T-cell (primary cell): ENCODE measurements around the gene ENOX1. TPM values are rescaled to one million over a fixed set of nuclear protein-coding genes. Genes with fewer than 3 reads are reported as not detected.

Experiments used
- ATAC-seq, 4 experiments: fragments of 200-7000 bp in 3 of 4; fragments of 150-1000 bp in 1 of 4; cut with Tn5 transposase; replicated peaks in 1 of 4; 1 replicate in 3 of 4; 2 replicates in 1 of 4; pipeline ENCODE4 v1.10.0; 2021; ENCODE audit warnings: moderate library complexity in 3 of 4, mild to moderate bottlenecking in 2 of 4, moderate number of reproducible peaks in 1 of 4
- CTCF ChIA-PET, 2 donors: fragments of 300-600 bp; sonication (Branson Sonifier 250); formaldehyde crosslinking; loops; one replicate each; lab custom pipeline; 2022; ENCODE audit warnings: antibody characterized with exemption in 2 of 2; lab: Charles Lee
- POLR2A ChIA-PET, 2 donors: fragments of 300-600 bp; sonication (Branson Sonifier 250); formaldehyde crosslinking; loops; one replicate each; lab custom pipeline; 2022; ENCODE audit warnings: antibody characterized with exemption in 2 of 2; lab: Charles Lee
- DNase-seq, 35 experiments: peaks; one replicate each; pipeline versions ENCODE4 v3.0.0 to v3.0.0-alpha.2; 2013 to 2023
- H3K27ac ChIP-seq: one replicate; pipeline ENCODE4 v1.5.1; 2013; ENCODE audit warnings: low read length
- H3K27me3 ChIP-seq, 2 experiments: replicated peaks in 1 of 2; 1 replicate in 1 of 2; 2 replicates in 1 of 2; pipeline versions ENCODE4 v1.6.1 to v1.7.0; 2013; ENCODE audit warnings: low read length in 1 of 2, mixed read lengths in 1 of 2; ENCODE audit not compliant: control insufficient read depth in 2 of 2, insufficient read depth in 2 of 2; ENCODE audit errors: extremely low read depth in 1 of 2
- H3K36me3 ChIP-seq, 2 donors: 1 replicate in 1 of 2; 2 replicates in 1 of 2; pipeline versions ENCODE4 v1.6.1 to v1.7.0; 2013; ENCODE audit warnings: low read length in 1 of 2; ENCODE audit not compliant: control insufficient read depth in 2 of 2, insufficient read depth in 1 of 2; ENCODE audit errors: extremely low read depth in 1 of 2
- H3K4me1 ChIP-seq, 2 experiments: 1 replicate in 1 of 2; 2 replicates in 1 of 2; pipeline versions ENCODE4 v1.6.1 to v1.7.0; 2013; ENCODE audit warnings: low read length in 2 of 2, mixed read lengths in 1 of 2; ENCODE audit not compliant: insufficient read depth in 2 of 2, control insufficient read depth in 1 of 2; ENCODE audit errors: extremely low read depth in 1 of 2
- H3K4me3 ChIP-seq, 2 donors: 1 replicate in 1 of 2; 2 replicates in 1 of 2; pipeline versions ENCODE4 v1.5.1 to v1.7.0; 2013; ENCODE audit warnings: mild to moderate bottlenecking in 2 of 2, low read length in 1 of 2, moderate library complexity in 1 of 2; ENCODE audit not compliant: control insufficient read depth in 1 of 2; ENCODE audit errors: extremely low read depth in 1 of 2
- H3K9me3 ChIP-seq: 2 replicates; pipeline ENCODE4 v1.7.0; 2013
- H3K27ac Mint-ChIP-seq, 2 donors: one replicate each; pipeline ENCODE4 v1.8.0; 2020 to 2021; ENCODE audit warnings: mild to moderate bottlenecking in 2 of 2, mixed read lengths in 2 of 2
- H3K27me3 Mint-ChIP-seq, 2 donors: one replicate each; pipeline ENCODE4 v1.8.0; 2021 to 2022; ENCODE audit warnings: mixed read lengths in 2 of 2
- H3K36me3 Mint-ChIP-seq: one replicate; pipeline ENCODE4 v1.8.0; 2021; ENCODE audit warnings: mixed read lengths
- H3K4me1 Mint-ChIP-seq, 3 donors: one replicate each; pipeline ENCODE4 v1.8.0; 2020 to 2022; ENCODE audit warnings: mixed read lengths in 3 of 3, mild to moderate bottlenecking in 1 of 3
- H3K4me3 Mint-ChIP-seq, 3 donors: one replicate each; pipeline ENCODE4 v1.8.0; 2020 to 2022; ENCODE audit warnings: mild to moderate bottlenecking in 3 of 3, mixed read lengths in 3 of 3, moderate library complexity in 3 of 3
- H3K9me3 Mint-ChIP-seq, 3 donors: one replicate each; pipeline ENCODE4 v1.8.0; 2020 to 2022; ENCODE audit warnings: mixed read lengths in 3 of 3
- WGBS: methylation state at CpG from one replicate; pipeline ENCODE4 v1.1.5; 2013; ENCODE audit warnings: missing lambda C conversion rate; ENCODE audit not compliant: insufficient coverage; 5-methylcytosine and 5-hydroxymethylcytosine counted together
- total RNA-seq, 35 experiments: library from RNA in 6 of 35; stranded (reverse) in 6 of 35; fragments of 120-200 nt in 1 of 35; gene quantifications; one replicate each; pipeline versions ENCODE4 v1.2.1 to v1.2.4 and lab custom pipeline; 2013 to 2026

ENOX1 gene
- total RNA-seq, 5 donors from 2014 or later (not counting 1 experiment from before 2014, with no cell fraction given), result 0.10 TPM; not detected in 4

- Histone ChIP-seq H3K27me3 (no peaks in the 10 kb centered on the region), H3K4me3 (no peak overlapping the region), H3K27ac (no peak overlapping the region), H3K4me1 (no peaks in the 10 kb centered on the region), H3K9me3 (no peaks in the 10 kb centered on the region), H3K36me3 (no peaks in the 10 kb centered on the region)
- CTCF ChIA-PET, result no interaction called here
- DNase-seq (no peak), ATAC-seq (no peak)
- Mint-ChIP-seq H3K4me1 (peaks cover 0 to 2% (median 0%) of the 10 kb centered on the region in 3 donors), H3K27me3 (peaks cover 2 to 5% of the 10 kb centered on the region in 2 donors), H3K4me3 (no peak overlapping the region), H3K36me3 (no peaks in the 10 kb centered on the region), H3K27ac (no peak overlapping the region), H3K9me3 (no peaks in the 10 kb centered on the region)
- POLR2A ChIA-PET, result no interaction called here
- no CpG with 5 or more reads among the region's 3 CpGs for WGBS
Observed at GRCh38 chr13:43546251-43546650, 240.5 kb downstream of the ENOX1 start.

DNA sequence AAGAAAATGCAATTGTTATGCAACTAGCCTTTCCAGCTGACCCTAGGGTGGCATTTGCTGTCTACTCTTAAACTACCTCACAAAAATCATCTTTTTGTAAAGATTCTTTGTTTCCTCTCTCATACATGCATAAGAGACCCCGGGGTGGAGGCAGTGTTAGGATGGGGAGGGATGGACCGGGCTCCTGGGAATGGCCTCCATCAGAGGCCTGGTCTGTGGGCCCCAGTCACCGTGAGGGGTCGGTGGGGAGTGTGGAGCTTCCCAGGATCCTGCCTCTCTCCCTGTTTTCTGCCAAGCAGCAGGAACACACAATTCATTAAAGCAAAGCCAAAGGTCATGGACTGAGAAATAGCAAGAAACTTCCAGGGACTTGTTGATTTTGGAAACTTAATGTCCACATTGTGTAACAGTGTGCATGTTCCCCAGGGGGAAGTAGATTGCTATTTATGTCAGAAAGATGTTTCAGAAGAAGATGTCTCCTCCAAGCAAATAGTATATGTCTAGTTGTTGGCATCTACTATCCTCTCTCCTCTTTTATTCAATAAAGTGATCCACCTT lies 241.4 kb downstream of the ENOX1 start:
- H3K4me3 Mint-ChIP-seq, result no peak overlapping the region
- Histone ChIP-seq H3K27ac (no peak overlapping the region), H3K27me3 (no peaks in the 10 kb centered on the region), H3K9me3 (no peaks in the 10 kb centered on the region), H3K4me1 (no peaks in the 10 kb centered on the region), H3K36me3 (no peaks in the 10 kb centered on the region), H3K4me3 (no peak overlapping the region)
- no CpG with 5 or more reads among the region's 4 CpGs for WGBS
- CTCF ChIA-PET, result no interaction called here
- H3K36me3 Mint-ChIP-seq, result no peaks in the 10 kb centered on the region
- ATAC-seq (no peak), DNase-seq (no peak)
- H3K4me1 Mint-ChIP-seq, result peaks cover 0 to 2% (median 0%) of the 10 kb centered on the region in 3 donors
- H3K27ac Mint-ChIP-seq, result no peak overlapping the region
- POLR2A ChIA-PET, result no interaction called here
- H3K27me3 Mint-ChIP-seq, result peaks cover 2 to 5% of the 10 kb centered on the region in 2 donors
- no peaks in the 10 kb centered on the region for H3K9me3 Mint-ChIP-seq

GRCh38 chr13:43544631-43545030 lies 242.1 kb downstream of the ENOX1 start:
- 100% methylated on average over 4 of the region's 5 CpGs for WGBS
- H3K9me3 Mint-ChIP-seq, result no peaks in the 10 kb centered on the region
- H3K36me3 Mint-ChIP-seq, result no peaks in the 10 kb centered on the region

DNA sequence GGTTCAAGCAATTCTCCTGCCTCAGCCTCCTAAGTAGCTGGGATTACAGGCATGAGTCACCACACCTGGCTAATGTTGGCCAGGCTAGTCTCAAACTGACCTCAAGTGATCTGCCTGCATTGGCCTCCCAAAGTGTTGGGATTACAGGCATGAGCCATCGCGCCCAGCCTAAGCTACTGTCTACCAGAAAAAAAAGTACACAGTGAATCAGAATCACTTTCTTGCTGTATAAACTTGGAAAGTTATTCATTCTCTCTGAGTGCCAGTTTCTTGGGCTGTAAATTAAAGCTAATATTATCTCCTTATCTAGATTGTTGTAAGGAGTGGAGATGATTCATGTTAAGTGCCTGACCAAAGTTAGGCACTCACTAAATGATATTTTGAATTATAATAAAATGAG lies 242.8 kb downstream of the ENOX1 start:
- Mint-ChIP-seq H3K27ac (no peak overlapping the region), H3K4me1 (peaks cover 0 to 2% (median 0%) of the 10 kb centered on the region in 3 donors), H3K27me3 (peaks cover 2 to 4% of the 10 kb centered on the region in 2 donors), H3K36me3 (no peaks in the 10 kb centered on the region), H3K4me3 (no peak overlapping the region), H3K9me3 (no peaks in the 10 kb centered on the region)
- Histone ChIP-seq H3K36me3 (no peaks in the 10 kb centered on the region), H3K4me3 (no peak overlapping the region), H3K4me1 (no peaks in the 10 kb centered on the region), H3K27me3 (no peaks in the 10 kb centered on the region), H3K27ac (no peak overlapping the region), H3K9me3 (no peaks in the 10 kb centered on the region)
- WGBS, result no CpG with 5 or more reads among the region's 2 CpGs
- ATAC-seq (no peak), DNase-seq (no peak)
- ChIA-PET POLR2A (no interaction called here), CTCF (no interaction called here)

More at GRCh38 chr13:43544631-43545030, 242.1 kb downstream of the ENOX1 start:
- no peak overlapping the region for H3K27ac ChIP-seq
- no peaks in the 10 kb centered on the region for H3K36me3 ChIP-seq
- ATAC-seq (no peak), DNase-seq (no peak)
- H3K4me3 ChIP-seq, result no peak overlapping the region
- Mint-ChIP-seq H3K4me1 (peaks cover 0 to 2% (median 0%) of the 10 kb centered on the region in 3 donors), H3K27ac (no peak overlapping the region), H3K27me3 (peaks cover 2 to 5% of the 10 kb centered on the region in 2 donors), H3K4me3 (no peak overlapping the region)
- POLR2A ChIA-PET, result no interaction called here
- CTCF ChIA-PET, result no interaction called here
- H3K9me3 ChIP-seq, result no peaks in the 10 kb centered on the region
- H3K4me1 ChIP-seq, result no peaks in the 10 kb centered on the region
- H3K27me3 ChIP-seq, result no peaks in the 10 kb centered on the region

DNA sequence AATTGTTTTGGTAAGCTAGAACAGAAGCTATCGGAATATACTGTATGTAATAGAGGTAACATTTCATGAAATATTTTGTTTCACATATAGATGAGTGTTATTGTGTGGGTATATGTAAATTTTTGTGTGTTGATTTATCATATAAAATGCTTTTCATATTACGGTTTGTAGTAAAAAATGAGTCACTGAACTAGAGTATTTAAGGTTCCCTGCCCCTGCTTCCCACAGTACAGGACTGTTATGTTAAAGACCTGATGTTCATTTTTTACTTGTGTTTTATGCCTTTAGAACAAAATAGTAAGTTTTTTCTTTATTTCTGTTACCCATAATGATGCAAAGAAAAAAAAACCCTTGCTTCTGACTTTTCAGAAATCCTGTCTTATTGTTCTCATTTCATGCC lies 243.4 kb downstream of the ENOX1 start:
- Mint-ChIP-seq H3K4me3 (no peak overlapping the region), H3K27ac (no peak overlapping the region), H3K4me1 (peaks cover 0 to 2% (median 0%) of the 10 kb centered on the region in 3 donors), H3K36me3 (no peaks in the 10 kb centered on the region), H3K27me3 (peaks cover 0 to 2% of the 10 kb centered on the region in 2 donors), H3K9me3 (no peaks in the 10 kb centered on the region)
- WGBS, result 83% methylated on average over 1 of the region's 2 CpGs
- H3K27ac ChIP-seq, result no peak overlapping the region
- no peaks in the 10 kb centered on the region for H3K4me1 ChIP-seq
- no peak overlapping the region for H3K4me3 ChIP-seq
- POLR2A ChIA-PET, result no interaction called here
- H3K9me3 ChIP-seq, result no peaks in the 10 kb centered on the region
- H3K27me3 ChIP-seq, result no peaks in the 10 kb centered on the region
- no peak for DNase-seq
- no peaks in the 10 kb centered on the region for H3K36me3 ChIP-seq
- no peak for ATAC-seq
- CTCF ChIA-PET, result no interaction called here

GRCh38 chr13:43537124-43537523 lies 249.6 kb downstream of the ENOX1 start:
- Mint-ChIP-seq H3K4me1 (no peaks in the 10 kb centered on the region), H3K36me3 (no peaks in the 10 kb centered on the region), H3K9me3 (no peaks in the 10 kb centered on the region), H3K27ac (no peak overlapping the region), H3K27me3 (no peaks in the 10 kb centered on the region), H3K4me3 (no peak overlapping the region)
- Histone ChIP-seq H3K27ac (no peak overlapping the region), H3K4me1 (no peaks in the 10 kb centered on the region), H3K36me3 (no peaks in the 10 kb centered on the region), H3K27me3 (no peaks in the 10 kb centered on the region), H3K9me3 (no peaks in the 10 kb centered on the region), H3K4me3 (no peak overlapping the region)
- DNase-seq (no peak), ATAC-seq (no peak)
- POLR2A ChIA-PET, result interaction anchor here in 1 of 2 donors (0.5 kb wide), 1 partner anchor 15 kb away, joined by 9 read pairs; no protein-coding TSS in a partner anchor
- CTCF ChIA-PET, result no interaction called here
- WGBS, result no CpG with 5 or more reads among the region's 2 CpGs
